Astrocyte of the cerebellum (primary cell): ENCODE data around the gene BCAS1.

Experiments used
- DNase-seq: peaks from one replicate; pipeline ENCODE4 v3.0.0-alpha.2; 2011; ENCODE audit warnings: low read depth
- H3K4me3 ChIP-seq: 2 replicates; pipeline ENCODE4 v1.5.1; 2011; ENCODE audit warnings: mild to moderate bottlenecking, low read depth, low read length, moderate library complexity
- CTCF ChIP-seq: IDR thresholded peaks from 2 replicates; pipeline ENCODE4 v1.5.1; 2012; ENCODE audit warnings: low read length, low read depth, moderate library complexity, mild to moderate bottlenecking; ENCODE audit errors: missing control alignments
- in situ Hi-C: cut with HindIII; loops from 2 replicates; pipeline ENCODE4 v1.10.0; 2017; ENCODE audit warnings: low sequenced_read_pairs

Gene BCAS1

GRCh38 chr20:54090230-54091119 lies 20.1 kb upstream of the BCAS1 start:
- H3K4me3 ChIP-seq = no peak overlapping the region
- DNase-seq = no peak
- in situ Hi-C loops = no loop called here
- no peak for TF ChIP-seq CTCF

- H3K4me3 ChIP-seq = no peak overlapping the region
- no peak for DNase-seq
- no peak for TF ChIP-seq CTCF
- in situ Hi-C loops = loop anchor here (5.0 kb wide), 1 partner anchor 104 kb away; no protein-coding TSS in a partner anchor
Measured at GRCh38 chr20:54088430-54088829, 18.0 kb upstream of the BCAS1 start.

DNA sequence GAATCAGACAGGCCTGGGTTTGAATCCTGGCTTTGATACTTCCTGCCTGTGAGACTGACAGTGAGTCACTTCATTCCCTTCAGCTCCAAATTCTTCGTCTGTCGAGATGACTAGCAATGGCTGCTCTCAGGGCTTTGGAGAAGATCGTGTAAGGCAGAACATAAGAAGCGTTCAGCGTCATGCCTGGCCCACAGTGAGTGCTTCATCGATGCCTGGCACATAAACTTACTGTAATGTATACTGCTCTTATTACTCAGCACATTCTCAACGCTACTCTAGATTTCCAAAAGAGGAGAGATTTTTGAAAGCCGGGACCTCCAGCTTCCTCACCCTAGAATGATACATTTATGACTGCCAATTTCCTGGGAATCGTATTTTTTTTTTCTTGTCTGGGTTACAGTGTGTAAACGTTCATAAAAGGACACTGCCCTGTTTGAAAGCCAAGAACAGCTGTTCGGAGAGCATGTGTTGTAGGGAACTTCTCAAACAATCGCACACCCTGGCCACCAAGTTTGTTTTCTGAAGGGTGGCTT lies 16.2 kb upstream of the BCAS1 start:
- TF ChIP-seq CTCF = no peak
- in situ Hi-C loops = loop anchor here (5.0 kb wide), 1 partner anchor 106 kb away; no protein-coding TSS in a partner anchor
- H3K4me3 ChIP-seq = no peak overlapping the region
- no peak for DNase-seq

DNA sequence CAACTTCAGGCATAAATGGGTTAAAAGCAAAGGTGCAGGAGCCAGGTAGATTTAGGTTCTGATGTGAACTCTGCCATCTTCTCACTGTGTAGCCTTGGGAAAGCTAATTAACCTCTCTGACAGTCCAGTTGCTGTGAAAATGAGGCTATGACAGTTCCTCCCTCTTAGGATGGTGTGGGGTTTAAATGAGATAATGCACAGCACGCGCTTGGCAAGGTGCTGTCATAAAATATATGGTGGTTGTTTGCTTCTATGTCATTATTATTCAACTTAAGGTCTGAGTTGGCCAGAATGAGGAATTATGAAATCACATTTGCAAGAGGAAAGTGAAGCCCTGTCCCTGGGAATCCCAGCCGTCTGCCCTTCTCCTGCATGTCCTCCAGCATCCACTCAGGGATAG lies 15.5 kb upstream of the BCAS1 start:
- no peak for TF ChIP-seq CTCF
- in situ Hi-C loops = loop anchor here (5.0 kb wide), 1 partner anchor 106 kb away; no protein-coding TSS in a partner anchor
- DNase-seq = no peak
- H3K4me3 ChIP-seq = no peak overlapping the region

DNA sequence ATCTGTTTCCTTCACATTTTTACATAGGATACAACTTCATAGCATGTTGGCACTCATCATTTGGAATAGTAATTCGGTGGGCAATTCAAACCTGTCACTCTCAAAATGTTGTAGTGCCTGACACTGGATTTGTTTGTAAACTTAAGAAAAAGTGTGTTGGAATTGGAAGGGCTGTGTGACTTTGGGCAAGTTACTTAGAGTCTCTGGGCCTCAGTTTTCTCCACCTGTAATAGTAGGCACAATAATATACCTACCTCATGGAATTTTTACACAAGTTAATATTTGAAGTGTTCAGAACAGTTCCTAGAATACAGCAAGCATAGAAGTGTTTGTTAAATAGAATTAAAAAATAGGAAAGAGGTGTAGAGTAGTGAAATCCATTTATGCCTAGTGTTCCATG lies 15.0 kb upstream of the BCAS1 start:
- DNase-seq = no peak
- no peak for TF ChIP-seq CTCF
- H3K4me3 ChIP-seq = no peak overlapping the region
- in situ Hi-C loops = loop anchor here (5.0 kb wide), 1 partner anchor 107 kb away; no protein-coding TSS in a partner anchor

GRCh38 chr20:54084727-54085388 lies 14.5 kb upstream of the BCAS1 start:
- no peak overlapping the region for H3K4me3 ChIP-seq
- TF ChIP-seq CTCF = no peak
- in situ Hi-C loops = loop anchor here (5.0 kb wide), 1 partner anchor 107 kb away; no protein-coding TSS in a partner anchor

More at GRCh38 chr20:54084727-54085388, 14.5 kb upstream of the BCAS1 start:
- no peak for DNase-seq
